ENCODE data around the gene CTDSPL. TPM values are rescaled to one million over a fixed set of nuclear protein-coding genes. Genes with fewer than 3 reads are reported as not detected.

Gene CTDSPL
- total RNA-seq, 3 donors from 2014 or later (not counting 1 experiment from before 2014, with no cell fraction given), result 0.50 to 3.4 (median 1.8) TPM

- Histone ChIP-seq H3K4me3 (ENCODE audit: low read length) (no peak overlapping the region), H3K4me1 (ENCODE audit: control insufficient read depth, insufficient read depth, low read length) (no peaks in the 10 kb centered on the region), H3K36me3 (ENCODE audit: control insufficient read depth, insufficient read depth, low read length) (no peaks in the 10 kb centered on the region), H3K27ac (ENCODE audit: low read length) (no peak overlapping the region), H3K9me3 (ENCODE audit: control insufficient read depth, insufficient read depth, low read length) (no peaks in the 10 kb centered on the region), H3K27me3 (ENCODE audit: control insufficient read depth, insufficient read depth, low read length) (no peaks in the 10 kb centered on the region)
- peaks cover 11 to 28% of the 10 kb centered on the region in 2 donors for H3K27me3 Mint-ChIP-seq (ENCODE audit: low read depth in 2 of 2)
- intact Hi-C loops (cut with micrococcal nuclease), result no loop called here
- no peak for ATAC-seq
- H3K27ac Mint-ChIP-seq, result no peak overlapping the region
- DNase-seq, result no peak
- TF ChIP-seq, protein P1, sequence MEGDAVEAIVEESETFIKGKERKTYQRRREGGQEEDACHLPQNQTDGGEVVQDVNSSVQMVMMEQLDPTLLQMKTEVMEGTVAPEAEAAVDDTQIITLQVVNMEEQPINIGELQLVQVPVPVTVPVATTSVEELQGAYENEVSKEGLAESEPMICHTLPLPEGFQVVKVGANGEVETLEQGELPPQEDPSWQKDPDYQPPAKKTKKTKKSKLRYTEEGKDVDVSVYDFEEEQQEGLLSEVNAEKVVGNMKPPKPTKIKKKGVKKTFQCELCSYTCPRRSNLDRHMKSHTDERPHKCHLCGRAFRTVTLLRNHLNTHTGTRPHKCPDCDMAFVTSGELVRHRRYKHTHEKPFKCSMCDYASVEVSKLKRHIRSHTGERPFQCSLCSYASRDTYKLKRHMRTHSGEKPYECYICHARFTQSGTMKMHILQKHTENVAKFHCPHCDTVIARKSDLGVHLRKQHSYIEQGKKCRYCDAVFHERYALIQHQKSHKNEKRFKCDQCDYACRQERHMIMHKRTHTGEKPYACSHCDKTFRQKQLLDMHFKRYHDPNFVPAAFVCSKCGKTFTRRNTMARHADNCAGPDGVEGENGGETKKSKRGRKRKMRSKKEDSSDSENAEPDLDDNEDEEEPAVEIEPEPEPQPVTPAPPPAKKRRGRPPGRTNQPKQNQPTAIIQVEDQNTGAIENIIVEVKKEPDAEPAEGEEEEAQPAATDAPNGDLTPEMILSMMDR (IDR thresholded peaks at IDR 0.05), result no peak
- H3K4me3 Mint-ChIP-seq, result no peak overlapping the region
- H3K4me1 Mint-ChIP-seq, result no peaks in the 10 kb centered on the region
- H3K36me3 Mint-ChIP-seq, result no peaks in the 10 kb centered on the region
- 92% methylated on average over 4 of the region's 4 CpGs for WGBS (ENCODE audit: insufficient coverage)
- no peaks in the 10 kb centered on the region for H3K9me3 Mint-ChIP-seq
Observed at GRCh38 chr3:37887824-37888223, 26.1 kb downstream of the CTDSPL start.

- no peaks in the 10 kb centered on the region for H3K27me3 ChIP-seq (ENCODE audit: control insufficient read depth, insufficient read depth, low read length)
- TF ChIP-seq, protein P1 (IDR thresholded peaks at IDR 0.05), result no peak
- H3K27me3 Mint-ChIP-seq (ENCODE audit: low read depth in 2 of 2), result peaks cover 11 to 28% of the 10 kb centered on the region in 2 donors
- no peaks in the 10 kb centered on the region for H3K36me3 ChIP-seq (ENCODE audit: control insufficient read depth, insufficient read depth, low read length)
- no peak overlapping the region for H3K27ac ChIP-seq (ENCODE audit: low read length)
- WGBS (ENCODE audit: insufficient coverage), result 75% methylated on average over 2 of the region's 3 CpGs
- no peaks in the 10 kb centered on the region for H3K9me3 Mint-ChIP-seq
- H3K9me3 ChIP-seq (ENCODE audit: control insufficient read depth, insufficient read depth, low read length), result no peaks in the 10 kb centered on the region
- H3K4me3 Mint-ChIP-seq, result no peak overlapping the region
- no peaks in the 10 kb centered on the region for H3K4me1 ChIP-seq (ENCODE audit: control insufficient read depth, insufficient read depth, low read length)
- intact Hi-C loops (cut with micrococcal nuclease), result no loop called here
- no peaks in the 10 kb centered on the region for H3K36me3 Mint-ChIP-seq
- ATAC-seq (no peak), DNase-seq (no peak)
- H3K27ac Mint-ChIP-seq, result no peak overlapping the region
- H3K4me3 ChIP-seq (ENCODE audit: low read length), result no peak overlapping the region
- no peaks in the 10 kb centered on the region for H3K4me1 Mint-ChIP-seq
Observed at GRCh38 chr3:37888421-37888820, 26.7 kb downstream of the CTDSPL start.

- Histone ChIP-seq H3K27ac (ENCODE audit: low read length) (no peak overlapping the region), H3K4me3 (ENCODE audit: low read length) (no peak overlapping the region), H3K36me3 (ENCODE audit: control insufficient read depth, insufficient read depth, low read length) (no peaks in the 10 kb centered on the region), H3K27me3 (ENCODE audit: control insufficient read depth, insufficient read depth, low read length) (no peaks in the 10 kb centered on the region), H3K9me3 (ENCODE audit: control insufficient read depth, insufficient read depth, low read length) (no peaks in the 10 kb centered on the region), H3K4me1 (ENCODE audit: control insufficient read depth, insufficient read depth, low read length) (no peaks in the 10 kb centered on the region)
- ATAC-seq (no peak), DNase-seq (no peak)
- WGBS (ENCODE audit: insufficient coverage), result 61% methylated on average over 5 of the region's 5 CpGs
- H3K27me3 Mint-ChIP-seq (ENCODE audit: low read depth in 2 of 2), result peaks cover 1 to 12% of the 10 kb centered on the region in 2 donors
- H3K36me3 Mint-ChIP-seq, result no peaks in the 10 kb centered on the region
- no peak overlapping the region for H3K4me3 Mint-ChIP-seq
- H3K4me1 Mint-ChIP-seq, result no peaks in the 10 kb centered on the region
- no peaks in the 10 kb centered on the region for H3K9me3 Mint-ChIP-seq
- intact Hi-C loops (cut with micrococcal nuclease), result no loop called here
- TF ChIP-seq, protein P1 (IDR thresholded peaks at IDR 0.05), result no peak
- no peak overlapping the region for H3K27ac Mint-ChIP-seq
Observed at GRCh38 chr3:37890522-37890921, 28.8 kb downstream of the CTDSPL start.

- ATAC-seq, result no peak
- WGBS (ENCODE audit: insufficient coverage), result 64% methylated on average over 3 of the region's 3 CpGs
- H3K4me3 Mint-ChIP-seq, result no peak overlapping the region
Observed at GRCh38 chr3:37891227-37891626, 29.5 kb downstream of the CTDSPL start.

More at GRCh38 chr3:37891227-37891626, 29.5 kb downstream of the CTDSPL start:
- no peak overlapping the region for H3K27ac Mint-ChIP-seq
- no peaks in the 10 kb centered on the region for H3K9me3 Mint-ChIP-seq
- no peak for DNase-seq
- Histone ChIP-seq H3K4me1 (ENCODE audit: control insufficient read depth, insufficient read depth, low read length) (no peaks in the 10 kb centered on the region), H3K36me3 (ENCODE audit: control insufficient read depth, insufficient read depth, low read length) (no peaks in the 10 kb centered on the region), H3K4me3 (ENCODE audit: low read length) (no peak overlapping the region), H3K9me3 (ENCODE audit: control insufficient read depth, insufficient read depth, low read length) (no peaks in the 10 kb centered on the region), H3K27me3 (ENCODE audit: control insufficient read depth, insufficient read depth, low read length) (no peaks in the 10 kb centered on the region), H3K27ac (ENCODE audit: low read length) (no peak overlapping the region)
- no peaks in the 10 kb centered on the region for H3K36me3 Mint-ChIP-seq
- no peaks in the 10 kb centered on the region for H3K4me1 Mint-ChIP-seq
- TF ChIP-seq, protein P1 (IDR thresholded peaks at IDR 0.05), result no peak
- intact Hi-C loops (cut with micrococcal nuclease), result no loop called here
- H3K27me3 Mint-ChIP-seq (ENCODE audit: low read depth in 2 of 2), result peaks cover 3 to 9% of the 10 kb centered on the region in 2 donors
